Mesenchymal stem cell (in vitro differentiated cells and primary cell): ENCODE data around the gene C1QTNF1. TPM values are rescaled to one million over a fixed set of nuclear protein-coding genes. Genes with fewer than 3 reads are reported as not detected.

ENCODE experiments used
- DNase-seq: peaks from one replicate; pipeline ENCODE4 v3.0.0-alpha.2; 2013
- H2AFZ ChIP-seq: one replicate; pipeline ENCODE4 v1.6.1; 2013; ENCODE audit warnings: low read depth, mild to moderate bottlenecking, control low read depth, inconsistent platforms, low read length, moderate library complexity
- H2AK5ac ChIP-seq: 2 replicates; pipeline ENCODE4 v1.6.1; 2013; ENCODE audit warnings: low read length, moderate library complexity, mild to moderate bottlenecking, inconsistent platforms; ENCODE audit not compliant: severe bottlenecking
- H2BK120ac ChIP-seq: one replicate; pipeline ENCODE4 v1.6.1; 2013; ENCODE audit warnings: low read depth, mild to moderate bottlenecking, inconsistent platforms, low read length, moderate library complexity
- H2BK12ac ChIP-seq, 2 experiments: one replicate each; pipeline ENCODE4 v1.6.1; 2013; ENCODE audit warnings: inconsistent platforms in 2 of 2, low read length in 2 of 2, mild to moderate bottlenecking in 2 of 2, moderate library complexity in 2 of 2, control low read depth in 1 of 2
- H2BK15ac ChIP-seq: one replicate; pipeline ENCODE4 v1.6.1; 2013; ENCODE audit warnings: mild to moderate bottlenecking, low read depth, inconsistent platforms; ENCODE audit not compliant: poor library complexity, severe bottlenecking
- H2BK5ac ChIP-seq: 2 replicates; pipeline ENCODE4 v1.6.1; 2013; ENCODE audit warnings: low read depth, mild to moderate bottlenecking, low read length, control low read depth, inconsistent platforms; ENCODE audit not compliant: poor library complexity, severe bottlenecking
- H3K14ac ChIP-seq, 2 experiments: one replicate each; pipeline ENCODE4 v1.6.1; 2013; ENCODE audit warnings: inconsistent platforms in 2 of 2, low read length in 2 of 2, control low read depth in 1 of 2, mild to moderate bottlenecking in 1 of 2, moderate library complexity in 1 of 2
- H3K18ac ChIP-seq, 2 experiments: one replicate each; pipeline ENCODE4 v1.6.1; 2013; ENCODE audit warnings: inconsistent platforms in 2 of 2, low read length in 2 of 2, control low read depth in 1 of 2, low read depth in 1 of 2, mild to moderate bottlenecking in 1 of 2
- H3K23ac ChIP-seq, 2 experiments: one replicate each; pipeline ENCODE4 v1.6.1; 2013; ENCODE audit warnings: inconsistent platforms in 2 of 2, low read length in 2 of 2, mild to moderate bottlenecking in 2 of 2, moderate library complexity in 2 of 2, control low read depth in 1 of 2
- H3K27ac ChIP-seq: 2 replicates; pipeline ENCODE4 v1.5.1; 2013; ENCODE audit warnings: mild to moderate bottlenecking, moderate library complexity, low read length, control low read depth, inconsistent platforms; ENCODE audit not compliant: poor library complexity, severe bottlenecking
- H3K27me3 ChIP-seq, 2 experiments: 2 replicates each; pipeline versions ENCODE4 v1.6.1 to v1.7.0; 2013; ENCODE audit warnings: low read length in 2 of 2, mild to moderate bottlenecking in 2 of 2, moderate library complexity in 2 of 2, control low read depth in 1 of 2, inconsistent platforms in 1 of 2; ENCODE audit not compliant: control insufficient read depth in 1 of 2, insufficient read depth in 1 of 2
- H3K36me3 ChIP-seq, 2 experiments: 2 replicates each; pipeline versions ENCODE4 v1.6.1 to v1.7.0; 2013; ENCODE audit warnings: low read length in 2 of 2, control low read depth in 1 of 2, inconsistent platforms in 1 of 2, low read depth in 1 of 2, mild to moderate bottlenecking in 1 of 2; ENCODE audit not compliant: insufficient read depth in 2 of 2, control insufficient read depth in 1 of 2
- H3K4ac ChIP-seq, 2 experiments: one replicate each; pipeline ENCODE4 v1.6.1; 2013; ENCODE audit warnings: inconsistent platforms in 2 of 2, low read length in 2 of 2, mild to moderate bottlenecking in 2 of 2, moderate library complexity in 2 of 2, control low read depth in 1 of 2, low read depth in 1 of 2
- H3K4me1 ChIP-seq: 2 replicates; pipeline ENCODE4 v1.6.1; 2013; ENCODE audit warnings: low read depth, low read length, control low read depth; ENCODE audit not compliant: control insufficient read depth, insufficient read depth
- H3K4me2 ChIP-seq: 2 replicates; pipeline ENCODE4 v1.6.1; 2013; ENCODE audit warnings: low read length, mild to moderate bottlenecking, inconsistent platforms; ENCODE audit not compliant: poor library complexity, severe bottlenecking
- H3K4me3 ChIP-seq, 2 experiments: 2 replicates each; pipeline versions ENCODE4 v1.5.1 to v1.7.0; 2013; ENCODE audit warnings: low read length in 2 of 2, mild to moderate bottlenecking in 2 of 2, control low read depth in 1 of 2, low read depth in 1 of 2; ENCODE audit not compliant: insufficient read depth in 1 of 2
- H3K79me1 ChIP-seq: replicated peaks from 2 replicates; pipeline ENCODE4 v1.6.1; 2013; ENCODE audit warnings: mild to moderate bottlenecking, control low read depth, low read length, inconsistent platforms; ENCODE audit not compliant: poor library complexity, severe bottlenecking
- H3K9ac ChIP-seq: 2 replicates; pipeline ENCODE4 v1.7.0; 2013; ENCODE audit warnings: mild to moderate bottlenecking, low read length, moderate library complexity
- H3K9me3 ChIP-seq: 2 replicates; pipeline ENCODE4 v1.7.0; 2013; ENCODE audit warnings: mild to moderate bottlenecking, low read length; ENCODE audit not compliant: control insufficient read depth
- H4K8ac ChIP-seq: one replicate; pipeline ENCODE4 v1.6.1; 2013; ENCODE audit warnings: inconsistent platforms, mild to moderate bottlenecking, low read length, moderate library complexity
- H4K91ac ChIP-seq: one replicate; pipeline ENCODE4 v1.6.1; 2013; ENCODE audit warnings: mild to moderate bottlenecking, low read length, inconsistent platforms
- WGBS: methylation state at CpG from one replicate; pipeline ENCODE4 v1.1.7; 2013; ENCODE audit warnings: mixed read lengths; 5-methylcytosine and 5-hydroxymethylcytosine counted together
- polyA plus RNA-seq, 2 experiments: library from polyadenylated mRNA; stranded (reverse); fragments of 200-250 nt; gene quantifications; one replicate each; pipeline ENCODE4 v1.2.3, GENCODE V29; 2013

The C1QTNF1 gene
- 11.9 TPM for polyA plus RNA-seq (2013, experiment 1 of 2)
- 13.6 TPM for polyA plus RNA-seq (2013, experiment 2 of 2)

- DNase-seq: peak; percentile 60
- peak within 1 kb of the TSS in 1 of 2 experiments; percentile 68 for H2BK12ac ChIP-seq
- WGBS: 2% methylated on average over 55 of the region's 77 CpGs
These were observed at the start of gene C1QTNF1 for GRCh38 chr17:79023886-79024771. Gene C1QTNF1 (plus strand): TSS chr17:79024169. CDS start chr17:79043969, 19,800 bp downstream.

GRCh38 chr17:78974635-78975591, 49.1 kb upstream of the C1QTNF1 start:
- Histone ChIP-seq H3K4ac (peak overlapping the region in 1 of 2 experiments; percentile 30), H2AFZ (no peak overlapping the region), H4K91ac (no peak overlapping the region), H3K27ac (peak overlapping the region; percentile 46), H3K18ac (peak overlapping the region in 1 of 2 experiments; percentile 61), H2BK120ac (no peak overlapping the region), H3K27me3 (no peaks in the 10 kb centered on the region), H3K79me1 (peaks cover 41% of the 10 kb centered on the region), H2BK5ac (no peak overlapping the region), H3K9ac (peak overlapping the region; percentile 54), H3K4me1 (peaks cover 65% of the 10 kb centered on the region), H3K23ac (no peak overlapping the region), H2BK12ac (peak overlapping the region in 1 of 2 experiments; percentile 46), H3K14ac (no peak overlapping the region), H3K36me3 (peaks cover 49 to 72% of the 10 kb centered on the region in 2 experiments), H2AK5ac (no peak overlapping the region), H2BK15ac (no peak overlapping the region), H3K9me3 (no peaks in the 10 kb centered on the region), H3K4me2 (no peak overlapping the region), H4K8ac (no peak overlapping the region), H3K4me3 (peak overlapping the region in 1 of 2 experiments; percentile 23)
- DNase-seq: peak; percentile 56
- 85% methylated on average over 30 of the region's 30 CpGs for WGBS

More at GRCh38 chr17:79023886-79024771, at the start of gene C1QTNF1:
- no peaks in the 10 kb centered on the region for H3K9me3 ChIP-seq
- no peak within 1 kb of the TSS for H2BK5ac ChIP-seq
- H3K4me1 ChIP-seq: peaks cover 48% of the 10 kb centered on the region
- H3K27me3 ChIP-seq: peaks cover 2 to 70% of the 10 kb centered on the region in 2 experiments
- peak within 1 kb of the TSS; percentile 79 to 85 for H3K4ac ChIP-seq
- H3K23ac ChIP-seq: peak within 1 kb of the TSS; percentile 43 to 83
- no peak within 1 kb of the TSS for H2BK120ac ChIP-seq
- H2AK5ac ChIP-seq: no peak within 1 kb of the TSS
- H3K79me1 ChIP-seq: no peaks in the 10 kb centered on the region
- peak within 1 kb of the TSS; percentile 79 for H4K8ac ChIP-seq
- H2AFZ ChIP-seq: peak within 1 kb of the TSS; percentile 87
- H3K14ac ChIP-seq: peak within 1 kb of the TSS in 1 of 2 experiments; percentile 90
- H3K4me2 ChIP-seq: peak within 1 kb of the TSS; percentile 99
- no peaks in the 10 kb centered on the region for H3K36me3 ChIP-seq
- peak within 1 kb of the TSS; percentile 60 for H2BK15ac ChIP-seq
- H3K18ac ChIP-seq: peak within 1 kb of the TSS; percentile 64 to 69
- peak within 1 kb of the TSS; percentile 43 for H4K91ac ChIP-seq
- H3K27ac ChIP-seq: no peak within 1 kb of the TSS
- H3K4me3 ChIP-seq: peak within 1 kb of the TSS; percentile 62 to 87
- peak within 1 kb of the TSS; percentile 81 for H3K9ac ChIP-seq

GRCh38 chr17:78976907-78977680, 46.9 kb upstream of the C1QTNF1 start:
- Histone ChIP-seq H2AK5ac (no peak overlapping the region), H3K4ac (no peak overlapping the region), H3K27ac (no peak overlapping the region), H2BK12ac (no peak overlapping the region), H3K4me3 (peak overlapping the region in 1 of 2 experiments; percentile 82), H2BK120ac (no peak overlapping the region), H3K79me1 (peaks cover 28% of the 10 kb centered on the region), H3K9ac (peak overlapping the region; percentile 70), H3K14ac (peak overlapping the region in 1 of 2 experiments; percentile 15), H3K9me3 (no peaks in the 10 kb centered on the region), H3K18ac (no peak overlapping the region), H4K8ac (no peak overlapping the region), H2AFZ (no peak overlapping the region), H3K36me3 (peaks cover 30 to 52% of the 10 kb centered on the region in 2 experiments), H3K4me1 (peaks cover 67% of the 10 kb centered on the region), H3K27me3 (no peaks in the 10 kb centered on the region), H2BK15ac (no peak overlapping the region), H2BK5ac (no peak overlapping the region), H3K23ac (no peak overlapping the region), H3K4me2 (no peak overlapping the region), H4K91ac (peak overlapping the region; percentile 11)
- DNase-seq: no peak
- WGBS: 94% methylated on average over 20 of the region's 20 CpGs
